HepG2 (cell line): ENCODE results near the gene CHPF. TPM values are rescaled to one million over a fixed set of nuclear protein-coding genes. Genes with fewer than 3 reads are reported as not detected.

ENCODE experiments used
- ATAC-seq: fragments of 200-7000 bp; cut with Tn5 transposase; 3 replicates; pipeline ENCODE4 v1.9.1; 2020; ENCODE audit warnings: mild to moderate bottlenecking, moderate library complexity
- BruUV-seq: library from RNA; stranded (reverse); fragments of 400-500 nt; replicated peaks from 2 replicates; lab custom pipeline; 2021; lab: Mats Ljungman, UMichigan
- CTCF ChIA-PET: fragments of 300-600 bp; formaldehyde crosslinking; extraction: SDS; loops from one replicate; lab custom pipeline; 2021; ENCODE audit warnings: low total read pairs, inconsistent platforms, low intra/inter-chr PET ratio; lab: Yijun Ruan, JAX
- POLR2A ChIA-PET: fragments of 350-600 bp; sonication (Branson Sonifier 250); formaldehyde crosslinking; loops from one replicate; lab custom pipeline; 2020; ENCODE audit warnings: antibody characterized with exemption, inconsistent platforms; lab: Yijun Ruan, JAX
- DNase-seq: peaks from one replicate; pipeline ENCODE4 v3.0.0-alpha.2; 2015; ENCODE audit warnings: low spot score
- FAIRE-seq: peaks from 3 replicates; lab custom pipeline; 2011; peaks lifted over from hg19 to GRCh38; lab: Jason Lieb, UNC
- H2AFZ ChIP-seq: one replicate; pipeline ENCODE4 v1.6.1; 2011; ENCODE audit warnings: low read length, inconsistent platforms
- H3K27ac ChIP-seq: fragments of 300-600 bp; 3 replicates; pipeline ENCODE4 v1.8.0; 2011; ENCODE audit warnings: mixed run types, mild to moderate bottlenecking, mixed read lengths, low read length, inconsistent platforms; ENCODE audit not compliant: insufficient read depth; ENCODE audit errors: extremely low read length
- H3K27me3 ChIP-seq, 2 experiments: fragments of 200-600 bp in 1 of 2; 2 replicates in 1 of 2; 3 replicates in 1 of 2; pipeline versions ENCODE4 v1.6.0 to v1.8.0; 2011; ENCODE audit warnings: low read length in 2 of 2, mild to moderate bottlenecking in 2 of 2, moderate library complexity in 2 of 2, inconsistent platforms in 1 of 2; ENCODE audit not compliant: insufficient read depth in 2 of 2, control insufficient read depth in 1 of 2
- H3K36me3 ChIP-seq, 2 experiments: fragments of 200-600 bp in 1 of 2; replicated peaks in 1 of 2; 2 replicates in 1 of 2; 3 replicates in 1 of 2; pipeline versions ENCODE4 v1.5.1 to v1.8.0; 2011; ENCODE audit warnings: low read length in 2 of 2, inconsistent platforms in 1 of 2; ENCODE audit not compliant: insufficient read depth in 2 of 2, control insufficient read depth in 1 of 2
- H3K4me1 ChIP-seq: 2 replicates; pipeline ENCODE4 v1.5.1; 2012; ENCODE audit warnings: low read length, inconsistent platforms; ENCODE audit not compliant: insufficient read depth
- H3K4me2 ChIP-seq: 2 replicates; pipeline ENCODE4 v1.6.0; 2011; ENCODE audit warnings: low read depth, low read length, inconsistent platforms
- H3K4me3 ChIP-seq, 3 experiments: fragments of 200-600 bp in 1 of 3; sonication (generic), shearing (Covaris generic) in 1 of 3; replicated peaks in 1 of 3; 2 replicates each; pipeline ENCODE4 v1.5.1; 2011 to 2016; ENCODE audit warnings: low read length in 3 of 3, inconsistent platforms in 2 of 3, low read depth in 2 of 3, mild to moderate bottlenecking in 2 of 3, control low read depth in 1 of 3, mixed read lengths in 1 of 3; ENCODE audit not compliant: insufficient read depth in 1 of 3
- H3K79me2 ChIP-seq: one replicate; pipeline ENCODE4 v1.6.1; 2011; ENCODE audit warnings: low read length, inconsistent platforms; ENCODE audit not compliant: insufficient read depth
- H3K9ac ChIP-seq: 2 replicates; pipeline ENCODE4 v1.6.0; 2011; ENCODE audit warnings: mild to moderate bottlenecking, low read depth, low read length, inconsistent platforms; ENCODE audit not compliant: insufficient read depth
- H3K9me3 ChIP-seq: 2 replicates; pipeline ENCODE4 v1.5.1; 2012; ENCODE audit warnings: mild to moderate bottlenecking, low read length
- H4K20me1 ChIP-seq: 2 replicates; pipeline ENCODE4 v1.6.0; 2011; ENCODE audit warnings: inconsistent platforms, mild to moderate bottlenecking, low read length, moderate library complexity; ENCODE audit not compliant: insufficient read depth
- HES4 ChIP-seq: sonication (generic); formaldehyde crosslinking; IDR thresholded peaks from 2 replicates; pipeline ENCODE4 v1.9.0; 2021; ENCODE audit warnings: mild to moderate bottlenecking, missing genetic modification reagents, borderline replicate concordance
- MXD3 ChIP-seq: IDR thresholded peaks from 2 replicates; pipeline ENCODE4 v1.6.1; 2016; ENCODE audit warnings: mild to moderate bottlenecking, missing biosample characterization, missing genetic modification reagents
- REL ChIP-seq: sonication (generic); formaldehyde crosslinking; conservative IDR thresholded peaks from 2 replicates; pipeline ENCODE4 v1.8.0; 2022; ENCODE audit warnings: mild to moderate bottlenecking, missing genetic modification reagents, moderate library complexity
- SRSF1 ChIP-seq: fragments of 200-400 bp; formaldehyde crosslinking; optimal IDR thresholded peaks from 2 replicates; pipeline ENCODE3; 2017; ENCODE audit warnings: mild to moderate bottlenecking, low read depth, low read length, moderate library complexity
- ZNF513 ChIP-seq: sonication (generic); formaldehyde crosslinking; conservative IDR thresholded peaks from 2 replicates; pipeline ENCODE4 v1.5.0; 2020; ENCODE audit warnings: missing genetic modification reagents
- ZNF772 ChIP-seq: sonication (generic); formaldehyde crosslinking; IDR thresholded peaks from 2 replicates; pipeline ENCODE4 v1.5.0; 2020; ENCODE audit warnings: mild to moderate bottlenecking, missing genetic modification reagents
- WGBS: methylation state at CpG from one replicate; pipeline ENCODE4 v1.1.6; 2017; ENCODE audit warnings: low lambda C conversion rate; 5-methylcytosine and 5-hydroxymethylcytosine counted together
- in situ Hi-C: cut with HindIII; loops from 2 replicates; pipeline ENCODE4 v1.10.0; 2017; ENCODE audit warnings: low pct_unique_long_range_greater_than_20kb; ENCODE audit not compliant: extremely low pct_ligation_motif_present
- intact Hi-C: fragments of 100-400 bp; cut with micrococcal nuclease; formaldehyde crosslinking; loops from one replicate; pipeline ENCODE4 v1.10.0; 2022; ENCODE audit not compliant: unreplicated experiment
- polyA plus RNA-seq, 8 experiments: library from polyadenylated mRNA; depleted of rRNA in 3 of 8; stranded (reverse) in 7 of 8; unstranded in 1 of 8; fragments of >200 nt; fragmentation: Illumina TruSeq in 4 of 8; extraction: Trizol in 4 of 8; gene quantifications; 2 replicates each; pipeline versions ENCODE4 v1.2.1 to v1.2.3, GENCODE V29; 2011 to 2016; ENCODE audit warnings: low read depth in 4 of 8, missing spikeins in 1 of 8, mixed read lengths in 1 of 8; ENCODE audit not compliant: insufficient read depth in 1 of 8
- total RNA-seq, 5 experiments: library from RNA; depleted of rRNA; stranded (reverse); fragments of >200 nt; fragmentation: Illumina TruSeq; extraction: Trizol; gene quantifications; 2 replicates each; pipeline ENCODE4 v1.2.3, GENCODE V29; 2016; ENCODE audit warnings: low read depth in 1 of 5
- TF ChIP-seq, protein P1 (sequence below): IDR thresholded peaks from 2 replicates; pipeline ENCODE4 v1.6.1; 2012; ENCODE audit warnings: inconsistent platforms
- TF ChIP-seq, protein P2 (sequence below): sonication (generic); formaldehyde crosslinking; IDR thresholded peaks from 2 replicates; pipeline ENCODE4 v1.4.0; 2020; ENCODE audit warnings: mild to moderate bottlenecking, missing genetic modification reagents

CHPF gene
- total and polyA plus RNA-seq, 2 of the 13 experiments (the other 11 are each of a cell fraction or from before 2014, with no cell fraction given): 79.6 to 111 TPM

- CTCF ChIA-PET: no interaction called here
- FAIRE-seq (no peak), DNase-seq (no peak), ATAC-seq (no peak)
- WGBS: 96% methylated on average over 35 of the region's 35 CpGs
- no peak overlapping the region for H3K4me3 ChIP-seq
- H3K27ac ChIP-seq: no peak overlapping the region
- H3K9ac ChIP-seq: no peak overlapping the region
- H3K9me3 ChIP-seq: no peaks in the 10 kb centered on the region
- no peaks in the 10 kb centered on the region for H4K20me1 ChIP-seq
- in situ Hi-C loops: no loop called here
- H2AFZ ChIP-seq: no peak overlapping the region
- H3K4me1 ChIP-seq: peaks cover 46% of the 10 kb centered on the region
- no peaks in the 10 kb centered on the region for H3K27me3 ChIP-seq
- POLR2A ChIA-PET: interaction anchor here (1.0 to 2.6 kb wide), 3 partner anchors 9 to 30 kb away, joined by 3 to 20 read pairs (median 9); partner anchors contain the start of gene STK11IP
- intact Hi-C loops: no loop called here
- peaks cover 19 to 48% of the 10 kb centered on the region in 2 experiments for H3K36me3 ChIP-seq
- BruUV-seq: no TSS peak
- peaks cover 21% of the 10 kb centered on the region for H3K79me2 ChIP-seq
- no peak overlapping the region for H3K4me2 ChIP-seq
- TF ChIP-seq SRSF1 (peak; percentile 19), ZNF772 (CRISPR knock-in tag) (peak; percentile 37; the same call in 1 of the 2 replicates), HES4 (CRISPR knock-in tag) (0 out of 2 replicates have a peak, but pooled peaks have one; percentile 35), REL (0 out of 2 replicates have a peak, but pooled peaks have one; percentile 34), MXD3 (CRISPR knock-in tag) (peak; percentile 41; the same call in 1 of the 2 replicates), ZNF513 (CRISPR knock-in tag) (no peak)
- TF ChIP-seq, protein P1, sequence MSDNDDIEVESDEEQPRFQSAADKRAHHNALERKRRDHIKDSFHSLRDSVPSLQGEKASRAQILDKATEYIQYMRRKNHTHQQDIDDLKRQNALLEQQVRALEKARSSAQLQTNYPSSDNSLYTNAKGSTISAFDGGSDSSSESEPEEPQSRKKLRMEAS: peak; percentile 10; the same call in 1 of the 2 replicates
- TF ChIP-seq, protein P2, sequence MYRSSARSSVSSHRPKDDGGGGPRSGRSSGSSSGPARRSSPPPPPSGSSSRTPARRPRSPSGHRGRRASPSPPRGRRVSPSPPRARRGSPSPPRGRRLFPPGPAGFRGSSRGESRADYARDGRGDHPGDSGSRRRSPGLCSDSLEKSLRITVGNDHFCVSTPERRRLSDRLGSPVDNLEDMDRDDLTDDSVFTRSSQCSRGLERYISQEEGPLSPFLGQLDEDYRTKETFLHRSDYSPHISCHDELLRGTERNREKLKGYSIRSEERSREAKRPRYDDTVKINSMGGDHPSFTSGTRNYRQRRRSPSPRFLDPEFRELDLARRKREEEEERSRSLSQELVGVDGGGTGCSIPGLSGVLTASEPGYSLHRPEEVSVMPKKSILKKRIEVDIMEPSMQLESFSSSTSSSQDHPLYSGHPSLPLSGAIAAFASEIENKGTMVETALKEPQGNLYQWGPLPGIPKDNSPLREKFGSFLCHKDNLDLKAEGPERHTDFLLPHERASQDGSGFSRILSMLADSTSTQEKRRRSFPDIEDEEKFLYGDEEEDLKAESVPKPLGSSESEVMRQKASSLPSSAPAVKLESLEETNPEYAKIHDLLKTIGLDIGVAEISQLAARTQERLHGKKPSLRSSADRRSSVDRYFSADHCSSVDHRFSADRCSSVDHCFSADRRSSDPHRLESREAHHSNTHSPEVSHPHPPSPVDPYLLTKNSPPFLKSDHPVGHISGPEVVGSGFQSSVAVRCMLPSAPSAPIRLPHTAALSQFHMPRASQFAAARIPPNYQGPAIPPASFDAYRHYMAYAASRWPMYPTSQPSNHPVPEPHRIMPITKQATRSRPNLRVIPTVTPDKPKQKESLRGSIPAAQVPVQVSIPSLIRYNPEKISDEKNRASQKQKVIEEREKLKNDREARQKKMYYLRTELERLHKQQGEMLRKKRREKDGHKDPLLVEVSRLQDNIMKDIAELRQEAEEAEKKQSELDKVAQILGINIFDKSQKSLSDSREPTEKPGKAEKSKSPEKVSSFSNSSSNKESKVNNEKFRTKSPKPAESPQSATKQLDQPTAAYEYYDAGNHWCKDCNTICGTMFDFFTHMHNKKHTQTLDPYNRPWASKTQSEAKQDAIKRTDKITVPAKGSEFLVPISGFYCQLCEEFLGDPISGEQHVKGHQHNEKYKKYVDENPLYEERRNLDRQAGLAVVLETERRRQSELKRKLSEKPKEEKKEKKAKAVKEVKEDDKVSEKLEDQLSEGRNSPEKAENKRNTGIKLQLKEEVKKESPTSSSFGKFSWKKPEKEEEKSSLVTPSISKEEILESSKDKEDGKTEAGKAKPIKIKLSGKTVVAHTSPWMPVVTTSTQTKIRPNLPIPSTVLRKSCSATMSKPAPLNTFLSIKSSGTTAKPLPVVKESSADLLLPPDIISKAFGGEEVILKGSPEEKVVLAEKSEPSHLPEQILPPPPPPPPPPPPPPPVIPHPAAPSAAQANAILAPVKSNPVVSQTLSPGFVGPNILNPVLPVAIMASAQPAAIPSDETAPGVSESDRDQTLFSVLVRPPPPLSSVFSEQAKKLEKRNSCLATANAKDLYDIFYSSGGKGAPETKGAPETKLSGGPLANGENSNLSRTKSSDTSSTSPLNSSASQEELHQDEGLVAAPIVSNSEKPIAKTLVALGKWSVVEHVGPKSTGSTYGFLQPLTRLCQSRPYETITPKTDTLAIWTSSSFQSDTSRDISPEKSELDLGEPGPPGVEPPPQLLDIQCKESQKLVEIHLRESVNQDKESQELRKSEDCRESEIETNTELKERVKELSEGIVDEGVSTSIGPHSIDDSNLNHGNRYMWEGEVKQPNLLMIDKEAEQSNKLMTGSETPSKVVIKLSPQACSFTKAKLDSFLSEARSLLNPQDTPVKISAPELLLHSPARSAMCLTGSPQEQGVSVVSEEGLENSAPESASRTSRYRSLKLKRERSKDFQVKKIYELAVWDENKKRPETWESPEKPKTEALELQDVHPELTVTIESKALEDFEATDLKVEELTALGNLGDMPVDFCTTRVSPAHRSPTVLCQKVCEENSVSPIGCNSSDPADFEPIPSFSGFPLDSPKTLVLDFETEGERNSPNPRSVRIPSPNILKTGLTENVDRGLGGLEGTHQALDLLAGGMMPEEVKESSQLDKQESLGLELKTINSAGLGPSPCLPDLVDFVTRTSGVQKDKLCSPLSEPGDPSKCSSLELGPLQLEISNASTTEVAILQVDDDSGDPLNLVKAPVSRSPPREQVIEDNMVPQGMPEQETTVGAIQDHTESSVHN (CRISPR knock-in tag): 0 out of 2 replicates have a peak, but pooled peaks have one; percentile 54
Measured at GRCh38 chr2:219567791-219568361, 24.3 kb upstream of the CHPF start.
